ENCODE data around the gene ZFYVE16.
A peak's percentile ranks its signal among the peaks of the same experiment; 100 is the strongest.
"Not testable (repeated sequence)": the region's sequence is repeated elsewhere in the genome, so short reads cannot be mapped to it uniquely, and the experiment has no call there.

ZFYVE16 gene

DNA sequence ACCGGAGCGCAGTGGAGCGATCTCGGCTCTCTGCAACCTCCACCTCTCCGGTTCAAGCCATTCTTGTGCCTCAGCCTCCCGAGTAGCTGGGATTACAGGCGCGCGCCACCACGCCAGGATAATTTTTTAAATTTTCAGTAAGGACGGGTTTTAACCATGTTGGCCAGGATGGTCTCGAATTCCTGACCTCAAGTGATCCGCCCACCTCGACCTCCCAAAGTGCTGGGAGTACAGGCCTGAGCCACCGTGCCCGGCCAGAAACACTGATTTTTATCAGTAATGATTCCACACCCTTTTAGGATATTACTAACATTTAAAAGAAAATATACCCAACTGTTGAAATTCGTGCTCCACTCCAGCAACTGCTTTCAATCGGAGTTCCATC, 79.6 kb downstream of the ZFYVE16 start:
- no peak for DNase-seq (ENCODE audit: low read depth in 2 of 2, low spot score in 1 of 2)

DNA sequence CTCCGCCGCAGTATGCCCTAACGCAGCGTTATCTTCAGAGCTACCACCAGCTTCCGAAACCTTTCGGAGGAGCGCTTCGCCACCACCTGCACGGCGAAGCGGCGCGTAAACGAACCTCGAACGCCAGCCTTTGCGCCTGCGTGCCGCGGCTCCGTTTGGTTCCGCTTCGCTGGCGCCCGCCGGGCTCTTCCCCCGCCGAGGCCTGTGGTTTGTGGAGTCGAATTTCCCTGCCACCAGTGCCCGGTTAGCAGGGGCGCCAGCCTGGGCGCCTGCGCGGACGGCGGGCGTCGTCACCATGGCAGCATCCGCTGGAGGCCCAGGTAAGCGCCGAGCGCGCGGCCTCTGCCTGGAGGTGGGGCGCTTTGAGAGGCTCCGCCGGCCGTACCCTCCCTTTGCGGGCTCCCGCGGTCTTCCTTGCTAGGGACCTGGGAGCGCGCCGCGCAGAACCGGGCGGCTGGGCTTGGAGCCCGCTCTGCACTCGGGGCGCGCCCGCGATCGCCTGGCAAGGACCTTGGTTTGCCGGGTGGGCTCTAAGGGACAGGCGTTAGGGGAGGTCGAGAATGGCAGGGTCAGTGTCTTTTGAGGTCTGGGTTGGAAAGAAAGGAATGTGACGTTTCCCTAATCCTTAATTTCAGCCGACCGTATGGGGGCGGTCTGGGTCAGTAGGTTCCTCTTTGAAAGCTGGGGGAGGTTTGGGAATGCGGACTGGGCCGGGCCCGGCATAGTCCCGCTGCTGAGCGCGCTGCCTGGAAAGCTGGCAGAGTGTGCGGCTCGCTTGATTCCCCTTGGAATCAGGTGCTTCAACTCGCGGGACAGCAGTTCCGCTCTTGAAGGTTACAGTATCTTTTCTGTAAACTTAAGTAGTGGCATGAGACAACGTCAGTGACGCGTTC, 80.2 kb downstream of the ZFYVE16 start, which contains the start of gene FAM151B:
Gene FAM151B (plus strand): TSS at position 272 of the 893 bp plus-strand sequence. CDS start 24 bp downstream, at position 296.
- DNase-seq (ENCODE audit: low read depth in 2 of 2, low spot score in 1 of 2): peak in 1 of 2 donors; percentile 32

GRCh38 chr5:80491296-80491695, 83.4 kb downstream of the ZFYVE16 start:
- no peak for DNase-seq (ENCODE audit: low read depth in 2 of 2, low spot score in 1 of 2)

- DNase-seq (ENCODE audit: low read depth in 2 of 2, low spot score in 1 of 2): no peak
These were observed 84.9 kb downstream of the ZFYVE16 start for GRCh38 chr5:80492741-80493140.

DNA sequence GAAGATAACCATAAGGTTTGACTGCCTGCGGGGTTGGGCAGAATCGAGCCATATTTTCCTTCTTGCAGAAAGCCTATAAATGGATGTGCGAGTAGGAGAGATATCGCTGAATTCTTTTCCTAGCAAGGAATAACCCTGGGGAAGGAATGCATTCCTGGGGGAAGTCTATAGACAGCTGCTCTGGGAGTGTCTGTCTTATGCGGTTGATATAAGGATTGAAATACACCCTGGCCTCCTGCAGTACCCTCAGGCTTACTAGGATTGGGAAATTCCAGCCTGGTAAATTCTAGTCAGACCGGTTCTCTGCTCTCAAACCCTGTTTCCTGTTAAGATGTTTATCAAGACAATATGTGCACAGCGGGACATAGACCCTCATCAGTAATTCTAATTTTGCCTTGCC, 85.6 kb downstream of the ZFYVE16 start:
- not testable (repeated sequence) for DNase-seq (ENCODE audit: low read depth in 2 of 2, low spot score in 1 of 2)

- DNase-seq (ENCODE audit: low read depth in 2 of 2, low spot score in 1 of 2): no peak
These were observed 88.0 kb downstream of the ZFYVE16 start for GRCh38 chr5:80495891-80496290.

DNA sequence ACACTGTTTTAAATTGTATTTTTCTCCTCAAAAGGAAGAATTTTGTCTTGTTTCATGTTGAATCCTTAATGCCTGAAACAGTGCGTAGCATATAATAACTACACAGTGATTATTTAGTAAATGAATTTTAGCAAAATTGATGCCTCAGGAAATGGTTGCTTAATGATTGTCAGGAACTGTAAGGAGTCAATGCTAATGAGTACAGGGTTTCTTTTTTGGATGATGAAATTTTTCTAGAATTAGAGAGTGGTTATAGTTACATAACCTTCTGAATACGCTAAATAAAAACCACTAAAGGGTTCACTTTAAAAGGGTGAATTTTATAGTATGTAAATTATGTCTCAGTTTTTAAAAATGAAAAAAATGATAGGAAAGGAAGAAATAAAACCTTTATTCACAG, 94.9 kb downstream of the ZFYVE16 start:
- DNase-seq (ENCODE audit: low read depth in 2 of 2, low spot score in 1 of 2): no peak

DNA sequence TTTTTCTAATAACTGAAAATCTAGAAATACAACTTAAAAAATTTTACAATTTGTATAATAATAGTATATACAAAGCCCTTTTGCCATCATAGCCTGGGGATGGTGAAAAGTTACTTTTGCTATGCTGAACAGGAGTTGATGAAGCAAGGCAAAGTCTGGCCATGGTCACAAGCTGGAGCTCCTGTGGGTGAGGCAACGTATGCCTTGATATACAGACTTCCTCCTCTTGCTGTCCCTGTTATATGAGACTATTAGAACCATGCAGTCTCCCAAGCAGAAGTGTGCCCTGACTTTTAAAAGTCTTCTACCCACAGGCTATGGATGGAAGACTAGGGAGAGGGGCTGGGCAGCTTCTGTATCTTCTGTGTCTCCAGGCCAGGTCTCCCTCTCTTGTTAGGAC, 95.8 kb downstream of the ZFYVE16 start:
- no peak for DNase-seq (ENCODE audit: low read depth in 2 of 2, low spot score in 1 of 2)

DNA sequence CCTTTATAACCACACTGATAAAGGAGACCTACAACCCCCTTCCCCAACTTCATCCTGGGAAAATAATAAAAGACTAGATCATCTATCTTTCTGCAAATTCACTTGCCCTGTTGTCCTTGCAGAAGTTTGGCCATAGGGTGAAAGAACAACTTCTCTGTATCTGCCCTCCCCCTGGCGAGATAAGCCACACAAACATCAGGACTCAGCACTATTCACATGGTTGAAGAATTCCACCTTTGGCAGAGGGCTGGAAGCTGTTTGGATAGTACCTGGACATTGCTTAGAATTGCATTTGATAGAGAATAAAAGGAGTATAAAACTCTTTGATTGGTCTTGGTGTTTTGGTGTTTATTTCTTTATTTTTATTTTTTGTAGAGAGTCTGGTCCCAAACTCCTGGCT, 97.0 kb downstream of the ZFYVE16 start:
- no peak for DNase-seq (ENCODE audit: low read depth in 2 of 2, low spot score in 1 of 2)

GRCh38 chr5:80507663-80508062, 99.8 kb downstream of the ZFYVE16 start:
- no peak for DNase-seq (ENCODE audit: low read depth in 2 of 2, low spot score in 1 of 2)

- no peak for DNase-seq (ENCODE audit: low read depth in 2 of 2, low spot score in 1 of 2)
These were observed 101.0 kb downstream of the ZFYVE16 start for GRCh38 chr5:80508844-80509243.

GRCh38 chr5:80509362-80509761, 101.5 kb downstream of the ZFYVE16 start:
- no peak for DNase-seq (ENCODE audit: low read depth in 2 of 2, low spot score in 1 of 2)

DNA sequence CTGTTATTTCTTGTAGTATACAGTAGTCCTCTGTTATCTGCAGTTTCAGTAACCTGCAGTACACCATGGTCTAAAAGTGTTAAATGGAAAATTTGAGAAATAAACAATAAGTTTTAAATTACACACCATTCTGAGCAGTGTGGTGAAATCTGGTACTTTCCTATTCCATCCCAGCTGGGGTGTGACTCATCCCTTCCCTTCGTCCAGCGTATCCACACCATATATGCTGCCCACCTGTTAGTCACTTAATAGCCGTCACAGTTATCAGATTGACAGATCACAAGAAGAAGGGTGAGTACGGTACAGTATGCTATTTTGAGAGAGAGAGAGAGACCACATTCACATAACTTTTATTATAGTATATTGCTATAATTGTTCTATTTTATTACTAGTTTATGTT, 109.0 kb downstream of the ZFYVE16 start:
- no peak for DNase-seq (ENCODE audit: low read depth in 2 of 2, low spot score in 1 of 2)
